IMR-90 (cell line): ENCODE results near the gene PROX2. TPM values are rescaled to one million over a fixed set of nuclear protein-coding genes. Genes with fewer than 3 reads are reported as not detected.

Experiments used
- ATAC-seq: fragments of 200-7000 bp; cut with Tn5 transposase; 2 replicates; pipeline ENCODE4 v1.9.1; 2020; ENCODE audit warnings: low read depth, mild to moderate bottlenecking, moderate library complexity
- BruUV-seq: library from RNA; stranded (reverse); fragments of 400-500 nt; replicated peaks from 2 replicates; lab custom pipeline; 2021; lab: Mats Ljungman, UMichigan
- CTCF ChIA-PET: fragments of 300-600 bp; formaldehyde crosslinking; extraction: SDS; loops from one replicate; lab custom pipeline; 2021; ENCODE audit warnings: antibody characterized with exemption; lab: Yijun Ruan, JAX
- POLR2A ChIA-PET: fragments of 300-600 bp; sonication (Branson Sonifier 250); formaldehyde crosslinking; loops from one replicate; lab custom pipeline; 2022; ENCODE audit warnings: antibody characterized with exemption; ENCODE audit not compliant: unreplicated experiment; lab: Charles Lee
- DNase-seq: peaks from one replicate; pipeline ENCODE4 v3.0.0; 2013
- H2AFZ ChIP-seq: replicated peaks from 2 replicates; pipeline ENCODE3; 2013; ENCODE audit warnings: low read length, mild to moderate bottlenecking; ENCODE audit not compliant: poor library complexity
- H2AK5ac ChIP-seq: 2 replicates; pipeline ENCODE4 v1.6.1; 2013; ENCODE audit warnings: low read depth, low read length, inconsistent platforms
- H2AK9ac ChIP-seq: replicated peaks from 2 replicates; pipeline ENCODE3; 2013; ENCODE audit warnings: mild to moderate bottlenecking, low read depth, low read length, moderate library complexity; ENCODE audit not compliant: poor library complexity
- H2BK120ac ChIP-seq: 2 replicates; pipeline ENCODE4 v1.6.1; 2013; ENCODE audit warnings: low read depth, low read length, inconsistent platforms
- H2BK15ac ChIP-seq: 3 replicates; pipeline ENCODE4 v1.6.1; 2013; ENCODE audit warnings: low read depth, low read length, inconsistent platforms
- H2BK20ac ChIP-seq: 2 replicates; pipeline ENCODE4 v1.6.1; 2013; ENCODE audit warnings: low read depth, mild to moderate bottlenecking, inconsistent platforms, low read length, moderate library complexity
- H2BK5ac ChIP-seq: 2 replicates; pipeline ENCODE4 v1.6.1; 2013; ENCODE audit warnings: mild to moderate bottlenecking, low read depth, low read length, inconsistent platforms; ENCODE audit not compliant: poor library complexity, severe bottlenecking
- H3K14ac ChIP-seq: replicated peaks from 2 replicates; pipeline ENCODE4 v1.6.1; 2013; ENCODE audit warnings: low read depth, low read length, inconsistent platforms
- H3K18ac ChIP-seq: 2 replicates; pipeline ENCODE4 v1.6.1; 2013; ENCODE audit warnings: low read depth, low read length, control low read depth
- H3K23ac ChIP-seq: 2 replicates; pipeline ENCODE4 v1.6.1; 2013; ENCODE audit warnings: low read depth, low read length, inconsistent platforms
- H3K27ac ChIP-seq: 2 replicates; pipeline ENCODE4 v1.5.1; 2013; ENCODE audit warnings: mild to moderate bottlenecking, control low read depth, low read length; ENCODE audit not compliant: insufficient read depth
- H3K27me3 ChIP-seq: 2 replicates; pipeline ENCODE4 v1.6.1; 2013; ENCODE audit warnings: low read length; ENCODE audit not compliant: control insufficient read depth, insufficient read depth
- H3K36me3 ChIP-seq: 2 replicates; pipeline ENCODE4 v1.6.1; 2013; ENCODE audit warnings: low read length, mixed read lengths; ENCODE audit not compliant: control insufficient read depth, insufficient read depth
- H3K4ac ChIP-seq: 2 replicates; pipeline ENCODE4 v1.6.1; 2013; ENCODE audit warnings: low read depth, low read length, inconsistent platforms
- H3K4me1 ChIP-seq: 2 replicates; pipeline ENCODE4 v1.6.1; 2013; ENCODE audit warnings: low read length, mixed read lengths; ENCODE audit not compliant: control insufficient read depth, insufficient read depth
- H3K4me2 ChIP-seq: 2 replicates; pipeline ENCODE4 v1.6.1; 2013; ENCODE audit warnings: low read depth, mild to moderate bottlenecking, control low read depth, low read length, moderate library complexity
- H3K4me3 ChIP-seq: 2 replicates; pipeline ENCODE4 v1.5.1; 2013; ENCODE audit warnings: low read depth, mild to moderate bottlenecking, control low read depth, low read length, moderate library complexity; ENCODE audit not compliant: insufficient read depth
- H3K56ac ChIP-seq: 2 replicates; pipeline ENCODE4 v1.6.1; 2013; ENCODE audit warnings: low read length, inconsistent platforms; ENCODE audit not compliant: insufficient read depth; ENCODE audit errors: extremely low read depth
- H3K79me1 ChIP-seq, 2 experiments: 2 replicates each; pipeline ENCODE4 v1.6.1; 2013; ENCODE audit warnings: low read length in 2 of 2, inconsistent platforms in 1 of 2, low read depth in 1 of 2
- H3K9ac ChIP-seq: 2 replicates; pipeline ENCODE4 v1.6.1; 2013; ENCODE audit warnings: low read depth, low read length, control low read depth
- H3K9me1 ChIP-seq: 2 replicates; pipeline ENCODE4 v1.6.1; 2013; ENCODE audit warnings: low read length, inconsistent platforms; ENCODE audit not compliant: insufficient read depth
- H3K9me3 ChIP-seq: 2 replicates; pipeline ENCODE4 v1.6.1; 2013; ENCODE audit warnings: low read length; ENCODE audit not compliant: control insufficient read depth, insufficient read depth
- H4K20me1 ChIP-seq: 2 replicates; pipeline ENCODE4 v1.6.1; 2013; ENCODE audit warnings: low read length, inconsistent platforms; ENCODE audit not compliant: insufficient read depth
- H4K5ac ChIP-seq: 2 replicates; pipeline ENCODE4 v1.6.1; 2013; ENCODE audit warnings: mild to moderate bottlenecking, low read depth, low read length, control low read depth
- H4K8ac ChIP-seq, 2 experiments: 2 replicates each; pipeline ENCODE4 v1.6.1; 2013; ENCODE audit warnings: low read depth in 2 of 2, low read length in 2 of 2, control low read depth in 1 of 2, inconsistent platforms in 1 of 2
- H4K91ac ChIP-seq: 2 replicates; pipeline ENCODE4 v1.6.1; 2013; ENCODE audit warnings: low read depth, low read length, inconsistent platforms; ENCODE audit not compliant: insufficient read depth
- BHLHE40 ChIP-seq: fragments of 150-350 bp; IDR thresholded peaks from 2 replicates; pipeline ENCODE4 v1.6.1; 2016; ENCODE audit warnings: mild to moderate bottlenecking, low read depth, low read length
- CEBPB ChIP-seq: IDR thresholded peaks from 2 replicates; pipeline ENCODE4 v1.6.1; 2012; ENCODE audit warnings: low read depth, low read length, improper control_type of control experiment
- MAFK ChIP-seq: IDR thresholded peaks from 2 replicates; pipeline ENCODE4 v1.6.1; 2012; ENCODE audit warnings: low read depth, low read length, improper control_type of control experiment
- MAZ ChIP-seq: IDR thresholded peaks from 2 replicates; pipeline ENCODE4 v1.6.1; 2012; ENCODE audit warnings: low read depth, mild to moderate bottlenecking, low read length, improper control_type of control experiment, moderate library complexity, borderline replicate concordance
- MXI1 ChIP-seq: IDR thresholded peaks from 2 replicates; pipeline ENCODE4 v1.6.1; 2012; ENCODE audit warnings: low read depth, mild to moderate bottlenecking, low read length, moderate library complexity, borderline replicate concordance
- NFE2L2 ChIP-seq: fragments of 150-350 bp; IDR thresholded peaks from 2 replicates; pipeline ENCODE4 v1.6.1; 2016; ENCODE audit warnings: low read depth, mild to moderate bottlenecking, low read length
- RCOR1 ChIP-seq: IDR thresholded peaks from 2 replicates; pipeline ENCODE4 v1.6.1; 2012; ENCODE audit warnings: mild to moderate bottlenecking, low read length, improper control_type of control experiment; ENCODE audit not compliant: insufficient replicate concordance
- RFX5 ChIP-seq: IDR thresholded peaks from 2 replicates; pipeline ENCODE4 v1.8.0; 2012; ENCODE audit warnings: low read depth, mild to moderate bottlenecking, low read length, moderate library complexity
- SMC3 ChIP-seq: fragments of 150-350 bp; IDR thresholded peaks from 2 replicates; pipeline ENCODE4 v1.6.1; 2016; ENCODE audit warnings: low read depth, mild to moderate bottlenecking, antibody characterized with exemption, low read length, moderate library complexity
- WGBS, 2 experiments: methylation state at CpG; one replicate each; pipeline versions ENCODE4 v1.1.5 to v1.1.7; 2013; ENCODE audit warnings: missing lambda C conversion rate in 2 of 2; ENCODE audit not compliant: insufficient read length in 1 of 2; ENCODE audit errors: extremely low coverage in 2 of 2; 5-methylcytosine and 5-hydroxymethylcytosine counted together
- dilution Hi-C: fragments of 300-500 bp; cut with HindIII; formaldehyde crosslinking; loops from one replicate; pipeline ENCODE4 v1.14.3; 2018; ENCODE audit warnings: low sequenced_read_pairs; ENCODE audit not compliant: unreplicated experiment
- in situ Hi-C: fragments of 300-500 bp; cut with MboI; formaldehyde crosslinking; loops from 3 replicates; pipeline ENCODE4 v1.14.3; 2019; ENCODE audit warnings: low sequenced_read_pairs, inconsistent platforms, mixed read lengths
- intact Hi-C: fragments of 100-400 bp; cut with micrococcal nuclease; formaldehyde crosslinking; loops from 2 replicates; pipeline ENCODE4 v1.10.0; 2022
- polyA plus RNA-seq, 3 experiments: library from polyadenylated mRNA; depleted of rRNA; stranded (reverse); fragments of >200 nt; gene quantifications; 2 replicates each; pipeline ENCODE4 v1.2.3, GENCODE V29; 2012; ENCODE audit warnings: low replicate concordance in 1 of 3
- total RNA-seq: library from RNA; depleted of rRNA; stranded (reverse); fragments of >200 nt; gene quantifications from 2 replicates; pipeline ENCODE4 v1.2.3, GENCODE V29; 2012
- TF ChIP-seq, protein P1 (sequence below): conservative IDR thresholded peaks from 2 replicates; pipeline ENCODE4 v1.5.1; 2012; ENCODE audit warnings: mild to moderate bottlenecking, low read depth, low read length, improper control_type of control experiment

Gene PROX2
- total and polyA plus RNA-seq, 2 of the 4 experiments (the other 2 are of a cell fraction), result not detected

DNA sequence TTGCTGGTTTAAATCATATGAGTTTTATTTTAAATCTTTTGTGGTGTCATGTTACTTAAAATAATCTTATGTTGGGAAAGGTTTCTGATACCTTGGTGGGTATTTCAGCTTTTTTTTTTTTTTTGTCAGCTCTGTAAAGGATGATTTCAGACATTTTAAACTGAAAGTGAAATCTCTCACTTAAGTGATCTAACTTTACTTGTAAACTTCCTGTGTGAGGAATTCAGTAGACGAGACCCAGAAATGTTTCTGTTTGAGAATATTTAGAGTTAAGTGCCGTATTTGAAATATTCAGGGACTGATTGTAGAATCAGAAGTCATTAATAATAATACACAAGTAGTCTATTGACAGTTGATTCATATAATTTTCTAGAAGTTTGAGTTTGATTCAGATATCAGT, 37.8 kb downstream of the PROX2 start:
- H2BK5ac ChIP-seq, result peak overlapping the region; percentile 59
- H2BK120ac ChIP-seq, result no peak overlapping the region
- H2AK5ac ChIP-seq, result no peak overlapping the region
- H3K4me1 ChIP-seq, result peaks cover 18% of the 10 kb centered on the region
- H3K23ac ChIP-seq, result no peak overlapping the region
- H2AFZ ChIP-seq, result no peak overlapping the region
- H2AK9ac ChIP-seq, result no peak overlapping the region
- no peak overlapping the region for H3K4ac ChIP-seq
- H3K56ac ChIP-seq, result no peak overlapping the region
- intact Hi-C loops (no loop called here), dilution Hi-C loops (no loop called here), in situ Hi-C loops (no loop called here)
- no peak overlapping the region for H2BK15ac ChIP-seq
- H4K8ac ChIP-seq, result no peak overlapping the region
- H2BK20ac ChIP-seq, result no peak overlapping the region
- no peak overlapping the region for H3K4me3 ChIP-seq
- peaks cover 7 to 21% of the 10 kb centered on the region in 2 experiments; a peak in 2 of 4 replicates for H3K79me1 ChIP-seq
- no peak overlapping the region for H4K91ac ChIP-seq
- no TSS peak for BruUV-seq
- no peak for ATAC-seq
- no peak for TF ChIP-seq SMC3
- TF ChIP-seq MXI1, result no peak
- TF ChIP-seq RFX5, result no peak
- TF ChIP-seq MAFK, result no peak
- TF ChIP-seq RCOR1, result no peak
- no peak for TF ChIP-seq MAZ
- no peak for TF ChIP-seq BHLHE40
- TF ChIP-seq, protein P1, sequence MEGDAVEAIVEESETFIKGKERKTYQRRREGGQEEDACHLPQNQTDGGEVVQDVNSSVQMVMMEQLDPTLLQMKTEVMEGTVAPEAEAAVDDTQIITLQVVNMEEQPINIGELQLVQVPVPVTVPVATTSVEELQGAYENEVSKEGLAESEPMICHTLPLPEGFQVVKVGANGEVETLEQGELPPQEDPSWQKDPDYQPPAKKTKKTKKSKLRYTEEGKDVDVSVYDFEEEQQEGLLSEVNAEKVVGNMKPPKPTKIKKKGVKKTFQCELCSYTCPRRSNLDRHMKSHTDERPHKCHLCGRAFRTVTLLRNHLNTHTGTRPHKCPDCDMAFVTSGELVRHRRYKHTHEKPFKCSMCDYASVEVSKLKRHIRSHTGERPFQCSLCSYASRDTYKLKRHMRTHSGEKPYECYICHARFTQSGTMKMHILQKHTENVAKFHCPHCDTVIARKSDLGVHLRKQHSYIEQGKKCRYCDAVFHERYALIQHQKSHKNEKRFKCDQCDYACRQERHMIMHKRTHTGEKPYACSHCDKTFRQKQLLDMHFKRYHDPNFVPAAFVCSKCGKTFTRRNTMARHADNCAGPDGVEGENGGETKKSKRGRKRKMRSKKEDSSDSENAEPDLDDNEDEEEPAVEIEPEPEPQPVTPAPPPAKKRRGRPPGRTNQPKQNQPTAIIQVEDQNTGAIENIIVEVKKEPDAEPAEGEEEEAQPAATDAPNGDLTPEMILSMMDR, result no peak
- no peak for TF ChIP-seq CEBPB
- no peak for TF ChIP-seq NFE2L2
- CTCF ChIA-PET, result no interaction called here
- H3K9me3 ChIP-seq, result no peaks in the 10 kb centered on the region
- H4K20me1 ChIP-seq, result peaks cover 6% of the 10 kb centered on the region; the same call in 1 of the 2 replicates
- H3K27me3 ChIP-seq, result no peaks in the 10 kb centered on the region
- POLR2A ChIA-PET, result no interaction called here
- no peak overlapping the region for H3K14ac ChIP-seq
- peak overlapping the region; percentile 51; the same call in 1 of the 2 replicates for H3K4me2 ChIP-seq
- no peak overlapping the region for H4K5ac ChIP-seq
- DNase-seq, result peak; percentile 30
- H3K9ac ChIP-seq, result no peak overlapping the region
- no peak overlapping the region for H3K18ac ChIP-seq
- peaks cover 5% of the 10 kb centered on the region; the same call in 1 of the 2 replicates for H3K9me1 ChIP-seq
- no peak overlapping the region for H3K27ac ChIP-seq
- no CpG with 5 or more reads among the region's 2 CpGs for WGBS, 2 experiments
- H3K36me3 ChIP-seq, result peaks cover 9% of the 10 kb centered on the region
